Mesenchymal stem cell (in vitro differentiated cells and primary cell): ENCODE results near the gene ZSWIM8.

Experiments
- DNase-seq: peaks from one replicate; pipeline ENCODE4 v3.0.0-alpha.2; 2013
- H2AFZ ChIP-seq: one replicate; pipeline ENCODE4 v1.6.1; 2013; ENCODE audit warnings: low read depth, mild to moderate bottlenecking, control low read depth, inconsistent platforms, low read length, moderate library complexity
- H2AK5ac ChIP-seq: 2 replicates; pipeline ENCODE4 v1.6.1; 2013; ENCODE audit warnings: low read length, moderate library complexity, mild to moderate bottlenecking, inconsistent platforms; ENCODE audit not compliant: severe bottlenecking
- H2BK120ac ChIP-seq: one replicate; pipeline ENCODE4 v1.6.1; 2013; ENCODE audit warnings: low read depth, mild to moderate bottlenecking, inconsistent platforms, low read length, moderate library complexity
- H2BK12ac ChIP-seq, 2 experiments: one replicate each; pipeline ENCODE4 v1.6.1; 2013; ENCODE audit warnings: inconsistent platforms in 2 of 2, low read length in 2 of 2, mild to moderate bottlenecking in 2 of 2, moderate library complexity in 2 of 2, control low read depth in 1 of 2
- H2BK15ac ChIP-seq: one replicate; pipeline ENCODE4 v1.6.1; 2013; ENCODE audit warnings: mild to moderate bottlenecking, low read depth, inconsistent platforms; ENCODE audit not compliant: poor library complexity, severe bottlenecking
- H2BK5ac ChIP-seq: 2 replicates; pipeline ENCODE4 v1.6.1; 2013; ENCODE audit warnings: low read depth, mild to moderate bottlenecking, low read length, control low read depth, inconsistent platforms; ENCODE audit not compliant: poor library complexity, severe bottlenecking
- H3K14ac ChIP-seq, 2 experiments: one replicate each; pipeline ENCODE4 v1.6.1; 2013; ENCODE audit warnings: inconsistent platforms in 2 of 2, low read length in 2 of 2, control low read depth in 1 of 2, mild to moderate bottlenecking in 1 of 2, moderate library complexity in 1 of 2
- H3K18ac ChIP-seq, 2 experiments: one replicate each; pipeline ENCODE4 v1.6.1; 2013; ENCODE audit warnings: inconsistent platforms in 2 of 2, low read length in 2 of 2, control low read depth in 1 of 2, low read depth in 1 of 2, mild to moderate bottlenecking in 1 of 2
- H3K23ac ChIP-seq, 2 experiments: one replicate each; pipeline ENCODE4 v1.6.1; 2013; ENCODE audit warnings: inconsistent platforms in 2 of 2, low read length in 2 of 2, mild to moderate bottlenecking in 2 of 2, moderate library complexity in 2 of 2, control low read depth in 1 of 2
- H3K27ac ChIP-seq: 2 replicates; pipeline ENCODE4 v1.5.1; 2013; ENCODE audit warnings: mild to moderate bottlenecking, moderate library complexity, low read length, control low read depth, inconsistent platforms; ENCODE audit not compliant: poor library complexity, severe bottlenecking
- H3K27me3 ChIP-seq, 2 experiments: 2 replicates each; pipeline versions ENCODE4 v1.6.1 to v1.7.0; 2013; ENCODE audit warnings: low read length in 2 of 2, mild to moderate bottlenecking in 2 of 2, moderate library complexity in 2 of 2, control low read depth in 1 of 2, inconsistent platforms in 1 of 2; ENCODE audit not compliant: control insufficient read depth in 1 of 2, insufficient read depth in 1 of 2
- H3K36me3 ChIP-seq, 2 experiments: 2 replicates each; pipeline versions ENCODE4 v1.6.1 to v1.7.0; 2013; ENCODE audit warnings: low read length in 2 of 2, control low read depth in 1 of 2, inconsistent platforms in 1 of 2, low read depth in 1 of 2, mild to moderate bottlenecking in 1 of 2; ENCODE audit not compliant: insufficient read depth in 2 of 2, control insufficient read depth in 1 of 2
- H3K4ac ChIP-seq, 2 experiments: one replicate each; pipeline ENCODE4 v1.6.1; 2013; ENCODE audit warnings: inconsistent platforms in 2 of 2, low read length in 2 of 2, mild to moderate bottlenecking in 2 of 2, moderate library complexity in 2 of 2, control low read depth in 1 of 2, low read depth in 1 of 2
- H3K4me1 ChIP-seq: 2 replicates; pipeline ENCODE4 v1.6.1; 2013; ENCODE audit warnings: low read depth, low read length, control low read depth; ENCODE audit not compliant: control insufficient read depth, insufficient read depth
- H3K4me2 ChIP-seq: 2 replicates; pipeline ENCODE4 v1.6.1; 2013; ENCODE audit warnings: low read length, mild to moderate bottlenecking, inconsistent platforms; ENCODE audit not compliant: poor library complexity, severe bottlenecking
- H3K4me3 ChIP-seq, 2 experiments: 2 replicates each; pipeline versions ENCODE4 v1.5.1 to v1.7.0; 2013; ENCODE audit warnings: low read length in 2 of 2, mild to moderate bottlenecking in 2 of 2, control low read depth in 1 of 2, low read depth in 1 of 2; ENCODE audit not compliant: insufficient read depth in 1 of 2
- H3K79me1 ChIP-seq: replicated peaks from 2 replicates; pipeline ENCODE4 v1.6.1; 2013; ENCODE audit warnings: mild to moderate bottlenecking, control low read depth, low read length, inconsistent platforms; ENCODE audit not compliant: poor library complexity, severe bottlenecking
- H3K9ac ChIP-seq: 2 replicates; pipeline ENCODE4 v1.7.0; 2013; ENCODE audit warnings: mild to moderate bottlenecking, low read length, moderate library complexity
- H3K9me3 ChIP-seq: 2 replicates; pipeline ENCODE4 v1.7.0; 2013; ENCODE audit warnings: mild to moderate bottlenecking, low read length; ENCODE audit not compliant: control insufficient read depth
- H4K8ac ChIP-seq: one replicate; pipeline ENCODE4 v1.6.1; 2013; ENCODE audit warnings: inconsistent platforms, mild to moderate bottlenecking, low read length, moderate library complexity
- H4K91ac ChIP-seq: one replicate; pipeline ENCODE4 v1.6.1; 2013; ENCODE audit warnings: mild to moderate bottlenecking, low read length, inconsistent platforms
- WGBS: methylation state at CpG from one replicate; pipeline ENCODE4 v1.1.7; 2013; ENCODE audit warnings: mixed read lengths; 5-methylcytosine and 5-hydroxymethylcytosine counted together

ZSWIM8 gene

DNA sequence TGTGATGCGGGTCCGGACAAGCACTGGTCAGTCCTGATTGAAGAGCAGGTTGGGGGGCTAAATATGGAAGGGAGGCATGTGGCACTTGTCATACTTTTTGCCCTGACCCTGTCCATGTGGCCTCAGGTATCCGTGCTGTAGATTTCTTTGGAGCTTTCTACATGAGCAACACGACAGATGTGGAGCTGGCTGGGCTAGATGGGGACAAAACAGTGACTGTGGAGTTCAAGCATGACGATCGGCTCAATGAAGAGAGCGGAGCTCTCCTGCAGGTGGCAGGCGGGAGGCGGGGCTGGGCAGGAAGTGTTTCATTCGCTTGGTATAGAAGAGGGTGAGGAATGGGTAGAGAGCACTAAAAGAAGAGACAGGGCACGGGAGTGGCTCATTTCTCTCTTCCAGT is 16.5 kb upstream of the ZSWIM8 start:
- Histone ChIP-seq H2BK120ac (no peak overlapping the region), H3K36me3 (peaks cover 70 to 77% of the 10 kb centered on the region in 2 experiments), H2AFZ (no peak overlapping the region), H3K79me1 (peaks cover 26% of the 10 kb centered on the region), H3K27ac (no peak overlapping the region), H3K14ac (no peak overlapping the region), H4K8ac (no peak overlapping the region), H3K9ac (no peak overlapping the region), H2AK5ac (no peak overlapping the region), H4K91ac (no peak overlapping the region), H3K4me1 (peaks cover 9% of the 10 kb centered on the region), H3K4me2 (no peak overlapping the region), H3K18ac (no peak overlapping the region), H2BK12ac (no peak overlapping the region), H2BK5ac (no peak overlapping the region), H3K4ac (no peak overlapping the region), H3K9me3 (no peaks in the 10 kb centered on the region), H3K4me3 (no peak overlapping the region), H3K27me3 (no peaks in the 10 kb centered on the region), H2BK15ac (no peak overlapping the region), H3K23ac (no peak overlapping the region)
- 93% methylated on average over 11 of the region's 11 CpGs for WGBS
- DNase-seq = no peak

GRCh38 chr10:73769396-73769795 is 16.0 kb upstream of the ZSWIM8 start:
- Histone ChIP-seq H3K36me3 (peaks cover 66 to 78% of the 10 kb centered on the region in 2 experiments), H3K4ac (no peak overlapping the region), H3K18ac (no peak overlapping the region), H3K4me2 (no peak overlapping the region), H2BK12ac (no peak overlapping the region), H3K9me3 (no peaks in the 10 kb centered on the region), H2AFZ (no peak overlapping the region), H3K4me1 (peaks cover 11% of the 10 kb centered on the region), H3K23ac (no peak overlapping the region), H3K27me3 (no peaks in the 10 kb centered on the region), H2BK120ac (no peak overlapping the region), H2BK15ac (no peak overlapping the region), H2AK5ac (no peak overlapping the region), H4K8ac (no peak overlapping the region), H3K79me1 (peaks cover 25% of the 10 kb centered on the region), H3K27ac (no peak overlapping the region), H3K4me3 (no peak overlapping the region), H2BK5ac (no peak overlapping the region), H3K9ac (no peak overlapping the region), H4K91ac (no peak overlapping the region), H3K14ac (no peak overlapping the region)
- DNase-seq = no peak
- 96% methylated on average over 5 of the region's 5 CpGs for WGBS

DNA sequence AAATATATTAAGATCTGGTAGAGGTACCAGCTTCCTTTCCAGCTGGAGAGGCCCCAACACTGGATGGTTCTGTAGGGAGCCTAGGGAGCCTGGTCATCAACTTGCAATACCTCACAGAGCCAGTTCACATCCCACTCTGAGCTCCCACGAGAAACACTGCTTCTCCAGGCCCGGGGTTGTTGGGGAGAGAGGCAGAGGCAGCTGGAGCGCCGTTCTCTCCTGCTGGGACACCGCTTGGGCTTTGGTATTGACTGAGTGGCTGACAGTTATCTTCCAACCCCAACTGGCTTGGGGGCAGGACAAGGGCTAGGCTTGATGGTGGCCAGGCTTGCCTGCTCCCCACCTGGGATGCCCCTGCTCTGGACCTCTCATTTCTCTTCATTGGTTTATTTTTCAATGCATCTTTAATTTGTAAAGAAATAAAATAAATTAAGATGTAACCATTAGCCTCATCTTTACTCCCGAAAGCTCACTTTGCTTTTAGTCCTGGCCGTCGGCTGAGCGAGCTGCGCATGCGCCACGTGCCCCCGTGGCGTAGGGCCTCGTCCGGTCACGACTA is 13.6 kb upstream of the ZSWIM8 start:
- 14% methylated on average over 17 of the region's 17 CpGs for whole genome bisulfite sequencing

GRCh38 chr10:73772281-73773151 is 12.9 kb upstream of the ZSWIM8 start:
- Histone ChIP-seq H2AK5ac (no peak overlapping the region), H3K14ac (peak overlapping the region in 1 of 2 experiments; percentile 96), H2BK12ac (peak overlapping the region in 1 of 2 experiments; percentile 22), H3K4ac (peak overlapping the region; percentile 82 to 97), H3K4me3 (peak overlapping the region; percentile 88 to 99), H2BK120ac (peak overlapping the region; percentile 91), H3K9ac (peak overlapping the region; percentile 95), H2AFZ (peak overlapping the region; percentile 73), H3K18ac (peak overlapping the region; percentile 94 to 98), H3K4me2 (peak overlapping the region; percentile 96), H2BK5ac (peak overlapping the region; percentile 83), H3K36me3 (peaks cover 47 to 76% of the 10 kb centered on the region in 2 experiments), H3K9me3 (no peaks in the 10 kb centered on the region), H4K91ac (peak overlapping the region; percentile 99), H2BK15ac (peak overlapping the region; percentile 95), H3K79me1 (peaks cover 7% of the 10 kb centered on the region), H3K27me3 (no peaks in the 10 kb centered on the region), H4K8ac (peak overlapping the region; percentile 99), H3K4me1 (peaks cover 16% of the 10 kb centered on the region), H3K27ac (peak overlapping the region; percentile 79), H3K23ac (peak overlapping the region; percentile 20 to 63)
- WGBS = under 1% methylated on average over 87 of the region's 101 CpGs
- peak; percentile 87 for DNase-seq

More for the DNA sequence above, 13.6 kb upstream of the ZSWIM8 start:
- H3K14ac ChIP-seq = no peak overlapping the region
- H3K4ac ChIP-seq = peak overlapping the region; percentile 56 to 82
- H3K18ac ChIP-seq = peak overlapping the region in 1 of 2 experiments; percentile 98
- no peak overlapping the region for H3K23ac ChIP-seq
- no peak overlapping the region for H2AFZ ChIP-seq
- DNase-seq = no peak
- H3K36me3 ChIP-seq = peaks cover 52 to 75% of the 10 kb centered on the region in 2 experiments
- H3K9ac ChIP-seq = peak overlapping the region; percentile 95
- peak overlapping the region; percentile 83 for H2BK5ac ChIP-seq
- peak overlapping the region; percentile 24 for H3K27ac ChIP-seq
- peaks cover 9% of the 10 kb centered on the region for H3K79me1 ChIP-seq
- H2BK12ac ChIP-seq = peak overlapping the region in 1 of 2 experiments; percentile 3
- H2BK15ac ChIP-seq = peak overlapping the region; percentile 95
- H3K9me3 ChIP-seq = no peaks in the 10 kb centered on the region
- peak overlapping the region; percentile 99 for H4K8ac ChIP-seq
- no peaks in the 10 kb centered on the region for H3K27me3 ChIP-seq
- H4K91ac ChIP-seq = peak overlapping the region; percentile 55
- peak overlapping the region; percentile 91 for H2BK120ac ChIP-seq
- H2AK5ac ChIP-seq = no peak overlapping the region
- peaks cover 16% of the 10 kb centered on the region for H3K4me1 ChIP-seq
- peak overlapping the region; percentile 88 to 99 for H3K4me3 ChIP-seq
- H3K4me2 ChIP-seq = no peak overlapping the region
